SJCRH30 (cell line): ENCODE measurements around the gene USP5. TPM values are rescaled to one million over a fixed set of nuclear protein-coding genes. Genes with fewer than 3 reads are reported as not detected.

ENCODE experiments used
- DNase-seq, 2 experiments: peaks; one replicate each; pipeline ENCODE4 v3.0.0-alpha.2; 2015 to 2020
- H3K27ac ChIP-seq: fragments of 250-450 bp; sonication (Bioruptor Pico); 2 replicates; pipeline ENCODE4 v1.5.1; 2020; ENCODE audit warnings: mild to moderate bottlenecking, moderate library complexity
- H3K27me3 ChIP-seq: fragments of 250-450 bp; sonication (Bioruptor Pico); 2 replicates; pipeline ENCODE4 v1.5.1; 2020; ENCODE audit warnings: mild to moderate bottlenecking, moderate library complexity
- H3K36me3 ChIP-seq: fragments of 250-450 bp; sonication (Bioruptor Pico); 2 replicates; pipeline ENCODE4 v1.5.1; 2020; ENCODE audit warnings: mild to moderate bottlenecking, moderate library complexity
- H3K4me1 ChIP-seq: fragments of 250-450 bp; sonication (Bioruptor Pico); 2 replicates; pipeline ENCODE4 v1.5.1; 2020; ENCODE audit warnings: mild to moderate bottlenecking, moderate library complexity
- H3K4me3 ChIP-seq: fragments of 250-450 bp; sonication (Bioruptor Pico); 2 replicates; pipeline ENCODE4 v1.5.1; 2020; ENCODE audit warnings: mild to moderate bottlenecking, moderate library complexity
- H3K9me3 ChIP-seq: fragments of 250-450 bp; sonication (Bioruptor Pico); replicated peaks from 2 replicates; pipeline ENCODE4 v1.5.1; 2020; ENCODE audit warnings: mild to moderate bottlenecking, moderate library complexity
- total RNA-seq: library from RNA; depleted of rRNA; stranded (reverse); fragments of >200 nt; shearing (Covaris generic); gene quantifications from 2 replicates; pipeline ENCODE4 v1.2.3, GENCODE V29; 2014

USP5 gene
- total RNA-seq, 1 experiment from 2014 or later, result 76.7 TPM

- no peaks in the 10 kb centered on the region for H3K9me3 ChIP-seq
- peaks cover 6% of the 10 kb centered on the region for H3K4me1 ChIP-seq
- H3K36me3 ChIP-seq, result peaks cover 29% of the 10 kb centered on the region
- H3K27ac ChIP-seq, result no peak overlapping the region
- H3K27me3 ChIP-seq, result no peaks in the 10 kb centered on the region
- no peak for DNase-seq
- H3K4me3 ChIP-seq, result no peak overlapping the region
Measured at GRCh38 chr12:6830286-6830890, 21.6 kb upstream of the USP5 start.

DNA sequence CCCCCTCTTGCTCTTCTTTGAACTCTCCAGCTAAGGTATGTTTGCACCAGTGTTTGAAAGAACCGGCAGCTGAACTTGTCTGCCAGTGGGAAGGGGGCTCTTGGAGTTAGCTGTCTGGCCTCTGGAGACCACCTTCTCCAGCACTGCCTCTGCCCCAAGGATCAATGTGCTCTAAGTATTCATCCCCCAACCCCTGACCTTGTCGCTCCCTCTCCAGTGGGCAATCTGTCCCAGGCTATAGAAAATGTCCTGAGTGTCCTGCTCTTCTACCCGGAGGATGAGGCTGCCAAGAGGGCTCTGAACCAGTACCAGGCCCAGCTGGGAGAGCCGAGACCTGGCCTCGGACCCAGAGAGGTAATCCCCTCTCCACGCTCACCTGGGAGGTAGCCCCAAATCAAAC, 21.0 kb upstream of the USP5 start:
- Histone ChIP-seq H3K4me3 (no peak overlapping the region), H3K4me1 (peaks cover 5% of the 10 kb centered on the region), H3K27me3 (no peaks in the 10 kb centered on the region), H3K9me3 (no peaks in the 10 kb centered on the region), H3K36me3 (peaks cover 35% of the 10 kb centered on the region), H3K27ac (no peak overlapping the region)
- no peak for DNase-seq

GRCh38 chr12:6831450-6831995, 20.4 kb upstream of the USP5 start:
- no peak overlapping the region for H3K27ac ChIP-seq
- no peak overlapping the region for H3K4me3 ChIP-seq
- H3K4me1 ChIP-seq, result peaks cover 5% of the 10 kb centered on the region
- no peak for DNase-seq
- no peaks in the 10 kb centered on the region for H3K9me3 ChIP-seq
- H3K36me3 ChIP-seq, result peaks cover 36% of the 10 kb centered on the region
- H3K27me3 ChIP-seq, result no peaks in the 10 kb centered on the region

GRCh38 chr12:6832125-6832524, 19.8 kb upstream of the USP5 start:
- Histone ChIP-seq H3K27me3 (no peaks in the 10 kb centered on the region), H3K27ac (no peak overlapping the region), H3K4me3 (no peak overlapping the region), H3K9me3 (no peaks in the 10 kb centered on the region), H3K36me3 (peaks cover 36% of the 10 kb centered on the region), H3K4me1 (peaks cover 2% of the 10 kb centered on the region)
- no peak for DNase-seq

- Histone ChIP-seq H3K36me3 (peaks cover 42% of the 10 kb centered on the region), H3K4me3 (no peak overlapping the region), H3K27ac (no peak overlapping the region), H3K4me1 (no peaks in the 10 kb centered on the region), H3K9me3 (no peaks in the 10 kb centered on the region), H3K27me3 (no peaks in the 10 kb centered on the region)
- DNase-seq, result no peak
Measured at GRCh38 chr12:6833189-6833890, 18.6 kb upstream of the USP5 start.

GRCh38 chr12:6834254-6834653, 17.7 kb upstream of the USP5 start:
- no peaks in the 10 kb centered on the region for H3K9me3 ChIP-seq
- no peak for DNase-seq
- peaks cover 3% of the 10 kb centered on the region; the same call in 1 of the 2 replicates for H3K4me1 ChIP-seq
- no peak overlapping the region for H3K4me3 ChIP-seq
- peaks cover 44% of the 10 kb centered on the region for H3K36me3 ChIP-seq
- H3K27me3 ChIP-seq, result no peaks in the 10 kb centered on the region
- no peak overlapping the region for H3K27ac ChIP-seq

- Histone ChIP-seq H3K27ac (no peak overlapping the region), H3K36me3 (peaks cover 44% of the 10 kb centered on the region), H3K9me3 (no peaks in the 10 kb centered on the region), H3K4me1 (peaks cover 8% of the 10 kb centered on the region), H3K4me3 (no peak overlapping the region), H3K27me3 (no peaks in the 10 kb centered on the region)
- no peak for DNase-seq
Measured at GRCh38 chr12:6834873-6835272, 17.1 kb upstream of the USP5 start.

DNA sequence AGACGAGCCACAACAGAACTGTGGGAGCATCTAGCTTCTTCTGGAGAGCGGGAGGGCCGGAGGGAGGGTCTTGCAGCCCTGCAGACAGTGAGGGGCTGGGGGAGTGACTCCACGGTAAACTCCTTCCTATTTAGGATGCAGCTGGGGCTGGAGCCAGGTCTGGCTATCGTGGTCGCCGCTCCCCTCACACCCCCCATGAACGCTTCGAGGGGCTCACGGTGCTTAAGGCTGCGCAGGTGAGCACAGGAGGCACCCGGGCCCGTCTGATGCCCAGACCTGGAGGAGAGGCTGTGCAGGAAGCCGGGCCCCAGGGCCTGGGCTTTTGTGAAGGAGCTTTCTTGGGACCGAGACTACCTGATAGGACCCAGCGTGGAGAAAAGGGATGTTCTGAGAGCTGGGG, 15.1 kb upstream of the USP5 start:
- no peak for DNase-seq
- Histone ChIP-seq H3K27ac (no peak overlapping the region), H3K36me3 (peaks cover 38% of the 10 kb centered on the region)

DNA sequence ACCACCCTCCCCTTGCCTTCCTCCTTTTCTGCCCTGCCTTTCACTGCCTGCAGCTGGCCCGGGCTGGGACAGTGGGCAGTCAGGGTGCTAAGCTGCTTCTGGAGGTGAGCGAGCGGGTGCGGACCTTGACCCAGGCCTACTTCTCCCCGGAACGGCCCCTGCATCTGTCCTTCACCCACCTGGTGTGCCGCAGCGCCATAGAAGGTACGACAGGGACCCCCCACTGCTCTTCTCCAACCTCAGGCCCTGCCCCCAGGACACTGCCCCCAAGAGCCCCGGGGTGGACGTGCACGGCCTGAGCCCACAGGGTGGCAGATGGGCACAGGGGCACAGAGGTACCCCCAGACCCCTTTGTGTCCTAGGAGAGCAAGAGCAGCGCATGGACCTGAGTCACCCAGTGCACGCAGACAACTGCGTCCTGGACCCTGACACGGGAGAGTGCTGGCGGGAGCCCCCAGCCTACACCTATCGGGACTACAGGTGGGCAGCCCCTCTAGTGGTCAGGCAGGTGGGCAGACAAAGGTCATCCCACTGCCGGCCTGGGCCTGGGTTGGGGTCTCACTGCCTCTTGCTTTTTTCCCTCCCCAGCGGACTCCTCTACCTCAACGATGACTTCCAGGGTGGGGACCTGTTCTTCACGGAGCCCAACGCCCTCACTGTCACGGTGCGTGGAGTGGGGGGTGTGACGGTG, 14.4 kb upstream of the USP5 start:
- no peak overlapping the region for H3K4me3 ChIP-seq
- peaks cover 22% of the 10 kb centered on the region for H3K4me1 ChIP-seq
- peaks cover 31% of the 10 kb centered on the region for H3K36me3 ChIP-seq
- no peaks in the 10 kb centered on the region for H3K9me3 ChIP-seq
- DNase-seq, result no peak
- no peak overlapping the region for H3K27ac ChIP-seq
- H3K27me3 ChIP-seq, result no peaks in the 10 kb centered on the region

More for the DNA sequence above, 15.1 kb upstream of the USP5 start:
- Histone ChIP-seq H3K9me3 (no peaks in the 10 kb centered on the region), H3K4me1 (peaks cover 22% of the 10 kb centered on the region), H3K27me3 (no peaks in the 10 kb centered on the region), H3K4me3 (no peak overlapping the region)

DNA sequence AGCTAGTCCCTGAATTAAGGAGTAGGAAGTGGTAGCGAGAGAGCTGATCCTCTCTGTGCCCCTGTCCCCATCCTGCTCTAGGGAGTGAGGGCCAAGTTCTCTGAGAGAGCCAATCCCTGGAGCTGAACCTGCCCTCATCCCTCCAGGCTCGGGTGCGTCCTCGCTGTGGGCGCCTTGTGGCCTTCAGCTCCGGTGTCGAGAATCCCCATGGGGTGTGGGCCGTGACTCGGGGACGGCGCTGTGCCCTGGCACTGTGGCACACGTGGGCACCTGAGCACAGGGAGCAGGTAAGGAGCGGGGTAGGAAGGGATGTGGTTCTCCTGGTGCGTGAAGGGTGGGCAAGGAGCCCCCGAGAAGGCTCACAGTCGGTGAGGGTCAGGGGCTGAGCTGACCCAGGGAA, 13.1 kb upstream of the USP5 start:
- Histone ChIP-seq H3K4me3 (no peak overlapping the region), H3K9me3 (no peaks in the 10 kb centered on the region), H3K4me1 (peaks cover 22% of the 10 kb centered on the region), H3K27ac (no peak overlapping the region), H3K27me3 (no peaks in the 10 kb centered on the region), H3K36me3 (peaks cover 20% of the 10 kb centered on the region)
- DNase-seq, result no peak

DNA sequence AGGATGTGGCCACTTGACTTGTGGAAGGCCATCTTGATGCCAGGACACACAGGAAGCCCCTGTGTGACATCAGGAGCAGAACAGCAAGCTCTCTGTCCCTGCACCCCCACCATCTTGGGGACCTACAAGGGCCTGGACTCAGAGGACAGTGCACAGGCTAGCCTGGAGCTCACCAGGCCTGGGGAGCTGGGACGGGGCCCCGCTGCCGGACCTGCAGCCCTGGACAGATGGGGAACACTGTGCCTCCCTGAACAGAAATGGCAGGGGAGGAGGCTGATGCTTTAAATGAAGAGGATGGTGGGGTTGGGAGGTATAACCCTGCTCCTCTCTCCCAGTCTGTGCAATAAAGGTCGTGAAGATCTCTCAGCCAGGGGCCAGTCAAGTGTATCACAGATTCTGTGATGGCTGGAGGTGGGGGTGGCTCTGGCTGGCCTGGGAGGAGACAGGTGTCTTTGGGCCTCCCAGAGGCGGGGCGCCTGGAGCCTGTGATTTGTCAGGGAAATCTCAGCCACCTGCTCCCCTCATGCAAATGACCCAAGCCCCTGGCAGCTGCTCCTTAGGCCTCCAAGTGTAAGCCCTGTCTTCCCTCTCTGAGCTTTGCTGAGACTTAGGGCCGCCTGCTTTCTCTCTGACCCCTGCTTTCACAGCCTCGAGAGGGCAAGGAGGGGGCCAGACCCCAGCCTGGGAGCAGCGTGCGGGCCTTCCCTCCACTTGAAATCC, 12.3 kb upstream of the USP5 start:
- Histone ChIP-seq H3K4me3 (no peak overlapping the region), H3K27ac (peak overlapping the region; percentile 83)

DNA sequence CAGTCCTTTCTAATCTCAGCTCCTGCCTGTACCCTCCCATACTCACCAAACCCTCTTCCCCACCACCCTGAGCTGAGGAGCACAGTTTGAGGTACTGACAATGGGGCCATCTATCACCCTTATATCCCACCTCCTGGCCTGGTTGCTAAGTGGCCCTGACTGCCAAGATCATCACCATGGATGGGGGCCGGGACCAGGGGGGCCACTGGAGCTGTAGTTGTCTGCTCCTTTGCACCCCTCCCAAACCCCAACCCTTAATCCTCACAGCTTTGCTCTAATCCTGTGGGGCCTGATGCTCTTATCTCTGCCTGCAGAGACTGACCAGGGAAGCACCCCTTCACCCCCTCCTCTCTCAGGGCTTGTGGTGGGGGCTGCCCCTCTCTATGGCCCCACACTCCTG, 11.6 kb upstream of the USP5 start:
- H3K27me3 ChIP-seq, result no peaks in the 10 kb centered on the region
- H3K27ac ChIP-seq, result peak overlapping the region; percentile 83
- H3K4me1 ChIP-seq, result peaks cover 22% of the 10 kb centered on the region
- DNase-seq, result peak; percentile 48 to 78
- no peaks in the 10 kb centered on the region for H3K9me3 ChIP-seq
- peaks cover 24% of the 10 kb centered on the region for H3K36me3 ChIP-seq
- H3K4me3 ChIP-seq, result no peak overlapping the region

More for the DNA sequence above, 12.3 kb upstream of the USP5 start:
- Histone ChIP-seq H3K36me3 (peaks cover 20% of the 10 kb centered on the region), H3K4me1 (peaks cover 22% of the 10 kb centered on the region), H3K9me3 (no peaks in the 10 kb centered on the region), H3K27me3 (no peaks in the 10 kb centered on the region)
- DNase-seq, result peak; percentile 93 to 95

DNA sequence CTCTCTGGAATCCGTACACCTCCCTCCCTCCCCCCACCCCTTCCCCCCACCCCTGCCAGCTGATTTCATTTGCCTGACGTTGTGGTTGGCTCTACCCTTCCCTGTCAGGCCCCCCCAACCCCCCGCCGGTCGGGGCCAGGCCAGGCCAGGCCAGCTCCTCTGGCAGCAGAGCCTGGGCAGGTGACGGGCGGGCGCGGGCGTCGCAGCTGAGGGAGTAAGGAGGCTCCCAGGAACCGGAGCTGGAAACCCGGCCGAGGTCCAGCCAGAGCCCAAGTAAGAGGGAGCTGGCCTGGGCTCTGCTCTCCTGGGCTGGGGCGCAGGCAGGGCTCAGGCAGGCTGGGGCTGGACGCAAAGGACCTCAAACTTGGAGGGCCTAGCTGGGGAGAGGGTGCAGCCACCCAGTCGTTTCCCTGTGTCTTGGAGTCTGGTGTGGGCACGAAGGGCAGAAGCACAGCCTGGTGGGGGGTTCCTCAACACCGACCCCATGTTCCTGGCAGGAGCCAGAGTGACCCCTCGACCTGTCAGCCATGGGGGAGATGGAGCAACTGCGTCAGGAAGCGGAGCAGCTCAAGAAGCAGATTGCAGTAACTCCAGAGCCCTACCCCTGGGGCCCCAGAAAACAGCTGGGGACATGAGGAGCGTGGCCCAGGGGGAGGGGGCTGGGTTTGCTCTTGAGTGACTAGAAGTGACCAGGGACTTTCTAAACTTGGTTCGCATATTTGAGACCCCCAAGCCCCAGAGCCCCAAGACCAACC, 11.0 kb upstream of the USP5 start, which contains the start of gene GNB3:
Gene GNB3, plus strand, starts transcription at position 165 of the 755 bp plus-strand sequence. Its CDS starts 363 bp downstream, at position 528.
- Histone ChIP-seq H3K4me1 (peaks cover 22% of the 10 kb centered on the region), H3K36me3 (peaks cover 21% of the 10 kb centered on the region), H3K27me3 (no peaks in the 10 kb centered on the region), H3K4me3 (no peak within 1 kb of the TSS), H3K27ac (peak within 1 kb of the TSS; percentile 83), H3K9me3 (no peaks in the 10 kb centered on the region)
- peak; percentile 30 to 47 for DNase-seq

- H3K27ac ChIP-seq, result no peak overlapping the region
- H3K4me3 ChIP-seq, result no peak overlapping the region
- no peaks in the 10 kb centered on the region for H3K9me3 ChIP-seq
- H3K4me1 ChIP-seq, result peaks cover 22% of the 10 kb centered on the region
- DNase-seq, result no peak
- peaks cover 28% of the 10 kb centered on the region for H3K36me3 ChIP-seq
- H3K27me3 ChIP-seq, result no peaks in the 10 kb centered on the region
Measured at GRCh38 chr12:6842075-6842474, 9.9 kb upstream of the USP5 start.
